Tibial nerve (tissue), 4 donors: ENCODE results near the gene NKX6-1. TPM values are rescaled to one million over a fixed set of nuclear protein-coding genes. Genes with fewer than 3 reads are reported as not detected.

Experiments
- DNase-seq, 2 donors: peaks; one replicate each; pipeline ENCODE4 v3.0.0-alpha.2; 2019; ENCODE audit warnings: low spot score in 2 of 2
- H3K27ac ChIP-seq, 4 donors: fragments of 200-600 bp; sonication (generic) in 3 of 4; one replicate each; pipeline ENCODE4 v1.5.1; 2017 to 2019; ENCODE audit warnings: mild to moderate bottlenecking in 1 of 4
- H3K27me3 ChIP-seq, 2 donors: fragments of 200-600 bp; sonication (generic) in 1 of 2; one replicate each; pipeline versions ENCODE4 v1.5.1 to v1.6.0; 2017 to 2019
- H3K36me3 ChIP-seq, 3 donors: fragments of 200-600 bp; sonication (generic); one replicate each; pipeline ENCODE4 v1.5.1; 2018 to 2019
- H3K4me1 ChIP-seq, 4 donors: fragments of 200-600 bp; sonication (generic) in 3 of 4; one replicate each; pipeline ENCODE4 v1.5.1; 2017 to 2019
- H3K4me3 ChIP-seq, 4 donors: fragments of 200-600 bp; sonication (generic) in 3 of 4; one replicate each; pipeline ENCODE4 v1.5.1; 2017 to 2019; ENCODE audit warnings: mild to moderate bottlenecking in 1 of 4, moderate library complexity in 1 of 4
- H3K9me3 ChIP-seq, 4 donors: fragments of 200-600 bp; sonication (generic) in 3 of 4; one replicate each; pipeline ENCODE4 v1.5.1; 2017 to 2019
- CTCF ChIP-seq, 5 experiments: fragments of 200-600 bp in 3 of 5; fragments of 450-650 bp in 2 of 5; sonication (generic) in 3 of 5; IDR thresholded peaks; one replicate each; pipeline ENCODE4 v1.5.1; 2016 to 2019; ENCODE audit warnings: antibody characterized with exemption in 5 of 5, mild to moderate bottlenecking in 3 of 5, moderate library complexity in 2 of 5
- EP300 ChIP-seq, 2 donors: sonication (generic); formaldehyde crosslinking; IDR thresholded peaks; one replicate each; pipeline ENCODE4 v1.6.1; 2017; ENCODE audit warnings: antibody characterized with exemption in 2 of 2, mild to moderate bottlenecking in 1 of 2
- POLR2A ChIP-seq, 2 donors: fragments of 450-650 bp; IDR thresholded peaks; one replicate each; pipeline ENCODE4 v1.6.1; 2017; ENCODE audit warnings: antibody characterized with exemption in 2 of 2, mild to moderate bottlenecking in 2 of 2, moderate library complexity in 2 of 2
- WGBS, 2 donors: methylation state at CpG; one replicate each; pipeline ENCODE4 v1.1.5; 2018; 5-methylcytosine and 5-hydroxymethylcytosine counted together
- small RNA-seq: library from RNA; depleted of rRNA; stranded (forward); fragments of <200 nt; gene quantifications from one replicate; pipeline ENCODE3, GENCODE V24; 2016
- total RNA-seq, 4 donors: library from RNA; depleted of rRNA; stranded (reverse); fragments of >200 nt; gene quantifications; one replicate each; pipeline ENCODE4 v1.1.0, GENCODE V29; 2016

NKX6-1 gene
- total RNA-seq, 4 donors from 2014 or later, result 0.21 TPM; not detected in 3

GRCh38 chr4:84451546-84451945 is 47.5 kb downstream of the NKX6-1 start:
- TF ChIP-seq CTCF (IDR thresholded peaks at IDR 0.05), result peak in 2 of 5 experiments; percentile 15 to 19
- TF ChIP-seq POLR2A (IDR thresholded peaks at IDR 0.05), result no peak
- no peak for TF ChIP-seq EP300 (IDR thresholded peaks at IDR 0.05)
- DNase-seq, result no peak
- Histone ChIP-seq H3K36me3 (no peaks in the 10 kb centered on the region), H3K4me3 (no peak overlapping the region), H3K4me1 (no peaks in the 10 kb centered on the region), H3K9me3 (no peaks in the 10 kb centered on the region), H3K27ac (no peak overlapping the region), H3K27me3 (no peaks in the 10 kb centered on the region)
- WGBS, 2 donors, result 24% methylated on average over 3 of the region's 3 CpGs

- H3K36me3 ChIP-seq, result no peaks in the 10 kb centered on the region
- no peaks in the 10 kb centered on the region for H3K27me3 ChIP-seq
- H3K9me3 ChIP-seq, result no peaks in the 10 kb centered on the region
- no peaks in the 10 kb centered on the region for H3K4me1 ChIP-seq
- TF ChIP-seq CTCF (IDR thresholded peaks at IDR 0.05), result no peak
- TF ChIP-seq POLR2A (IDR thresholded peaks at IDR 0.05), result no peak
- TF ChIP-seq EP300 (IDR thresholded peaks at IDR 0.05), result no peak
- WGBS, 2 donors, result 91 to 93% methylated on average over 5 of the region's 5 CpGs
- no peak overlapping the region for H3K4me3 ChIP-seq
- no peak overlapping the region for H3K27ac ChIP-seq
- DNase-seq, result no peak
These were observed 55.6 kb downstream of the NKX6-1 start for GRCh38 chr4:84443523-84443922.

- H3K4me1 ChIP-seq, result no peaks in the 10 kb centered on the region
- H3K27ac ChIP-seq, result no peak overlapping the region
- no peaks in the 10 kb centered on the region for H3K36me3 ChIP-seq
- H3K4me3 ChIP-seq, result no peak overlapping the region
- 71 to 76% methylated on average over 2 of the region's 2 CpGs for WGBS, 2 donors
- TF ChIP-seq POLR2A (IDR thresholded peaks at IDR 0.05) (no peak), CTCF (IDR thresholded peaks at IDR 0.05) (no peak), EP300 (IDR thresholded peaks at IDR 0.05) (no peak)
- H3K9me3 ChIP-seq, result no peaks in the 10 kb centered on the region
- DNase-seq, result no peak
- H3K27me3 ChIP-seq, result no peaks in the 10 kb centered on the region
These were observed 56.3 kb downstream of the NKX6-1 start for GRCh38 chr4:84442778-84443177.

Small RNA genes lying within 50 kb of the gene (small RNA-seq; reads per million reads assigned to genes)
- not detected for gene RPL3P13

Other genes starting within 250 kb of the NKX6-1 start
- under 1 TPM; under 0.01 to 0.59 (median 0.25) TPM for gene CDS1, start 83.8 kb upstream of the NKX6-1 start, total RNA-seq